HFF-Myc (cell line): ENCODE results near the gene GPNMB.

Experiments used
- DNase-seq: peaks from one replicate; pipeline ENCODE4 v3.0.0-alpha.2; 2011; ENCODE audit warnings: low read depth; ENCODE audit errors: extremely low read depth
- H3K4me3 ChIP-seq: replicated peaks from 2 replicates; pipeline ENCODE4 v1.5.1; 2011; ENCODE audit warnings: low read depth, mild to moderate bottlenecking, control low read depth, low read length
- TF ChIP-seq, protein P1 (sequence below): IDR thresholded peaks from 2 replicates; pipeline ENCODE4 v1.5.1; 2012; ENCODE audit warnings: mild to moderate bottlenecking, low read depth, low read length, control low read depth; ENCODE audit errors: missing control alignments

Gene GPNMB

DNA sequence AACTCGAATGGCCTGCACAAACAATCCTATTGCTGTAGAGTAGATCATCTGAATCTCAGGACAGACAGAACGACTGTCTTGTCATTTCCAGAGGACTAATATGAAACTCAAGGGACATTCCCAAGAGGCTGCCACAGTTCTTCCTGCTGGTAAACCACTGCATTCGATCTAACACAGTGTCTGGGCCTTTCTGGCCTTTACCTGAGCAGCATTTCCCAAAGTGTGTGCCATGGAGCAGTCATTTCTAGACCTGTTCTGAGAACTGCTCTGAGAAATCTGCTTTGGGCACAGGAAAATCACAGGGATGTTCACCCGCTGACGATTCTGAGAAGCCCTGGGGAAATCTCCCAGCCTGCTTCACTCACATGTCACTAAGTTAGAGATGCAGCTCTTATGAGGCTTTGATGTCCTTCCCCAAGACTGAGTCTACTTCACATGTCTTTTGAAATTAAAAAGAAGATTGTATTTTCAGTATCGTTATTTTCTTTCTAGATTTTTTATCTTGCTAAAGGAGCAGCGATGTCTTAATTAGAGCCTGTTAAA is 18.4 kb downstream of the GPNMB start:
- H3K4me3 ChIP-seq, result no peak overlapping the region
- TF ChIP-seq, protein P1, sequence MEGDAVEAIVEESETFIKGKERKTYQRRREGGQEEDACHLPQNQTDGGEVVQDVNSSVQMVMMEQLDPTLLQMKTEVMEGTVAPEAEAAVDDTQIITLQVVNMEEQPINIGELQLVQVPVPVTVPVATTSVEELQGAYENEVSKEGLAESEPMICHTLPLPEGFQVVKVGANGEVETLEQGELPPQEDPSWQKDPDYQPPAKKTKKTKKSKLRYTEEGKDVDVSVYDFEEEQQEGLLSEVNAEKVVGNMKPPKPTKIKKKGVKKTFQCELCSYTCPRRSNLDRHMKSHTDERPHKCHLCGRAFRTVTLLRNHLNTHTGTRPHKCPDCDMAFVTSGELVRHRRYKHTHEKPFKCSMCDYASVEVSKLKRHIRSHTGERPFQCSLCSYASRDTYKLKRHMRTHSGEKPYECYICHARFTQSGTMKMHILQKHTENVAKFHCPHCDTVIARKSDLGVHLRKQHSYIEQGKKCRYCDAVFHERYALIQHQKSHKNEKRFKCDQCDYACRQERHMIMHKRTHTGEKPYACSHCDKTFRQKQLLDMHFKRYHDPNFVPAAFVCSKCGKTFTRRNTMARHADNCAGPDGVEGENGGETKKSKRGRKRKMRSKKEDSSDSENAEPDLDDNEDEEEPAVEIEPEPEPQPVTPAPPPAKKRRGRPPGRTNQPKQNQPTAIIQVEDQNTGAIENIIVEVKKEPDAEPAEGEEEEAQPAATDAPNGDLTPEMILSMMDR, result no peak
- DNase-seq, result no peak

DNA sequence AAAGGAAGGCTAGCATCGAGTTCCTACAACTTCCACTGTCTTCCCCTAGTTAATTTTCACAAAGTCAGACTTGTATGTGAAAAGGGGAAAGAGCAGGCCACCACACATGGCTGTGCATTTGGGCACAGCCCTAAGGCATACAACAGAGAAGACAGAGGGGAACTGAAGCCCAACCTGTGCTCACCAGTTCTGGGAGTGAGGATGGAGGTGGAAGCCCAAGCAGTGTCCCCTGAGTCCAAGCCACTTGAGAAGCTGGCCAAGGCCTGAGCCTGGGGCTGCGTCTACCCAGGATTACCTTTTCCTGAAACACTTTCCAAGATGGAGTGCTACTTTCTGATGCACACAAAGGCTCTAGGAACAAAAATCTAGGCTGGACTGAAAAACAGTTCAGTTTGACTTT is 20.3 kb downstream of the GPNMB start:
- TF ChIP-seq, protein P1, result no peak
- DNase-seq, result no peak
- no peak overlapping the region for H3K4me3 ChIP-seq

GRCh38 chr7:23267357-23267756 is 20.8 kb downstream of the GPNMB start:
- TF ChIP-seq, protein P1, result no peak
- DNase-seq, result no peak
- H3K4me3 ChIP-seq, result no peak overlapping the region

GRCh38 chr7:23268167-23268566 is 21.6 kb downstream of the GPNMB start:
- H3K4me3 ChIP-seq, result no peak overlapping the region
- no peak for DNase-seq
- TF ChIP-seq, protein P1, result no peak

GRCh38 chr7:23268746-23269145 is 22.2 kb downstream of the GPNMB start:
- DNase-seq, result no peak

DNA sequence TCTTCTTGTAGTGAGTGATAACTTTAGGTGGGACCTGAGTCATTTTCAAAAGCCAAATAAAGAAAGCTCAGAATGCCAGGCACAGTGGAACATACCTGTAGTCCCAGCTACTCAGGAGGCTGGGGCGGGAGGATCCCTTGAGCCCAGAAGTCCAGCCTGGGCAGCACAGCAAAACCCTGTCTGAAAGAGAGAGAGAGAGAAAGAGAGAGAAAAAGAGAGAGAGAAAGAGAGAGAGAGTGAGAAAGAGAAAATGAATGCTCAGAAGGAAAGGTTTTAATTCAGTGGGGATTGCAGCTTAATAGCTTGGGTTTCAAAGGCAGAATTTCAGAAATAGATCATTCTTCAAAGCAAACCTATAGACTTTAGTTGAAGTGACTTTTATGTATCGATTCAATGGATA is 25.7 kb downstream of the GPNMB start:
- no peak for DNase-seq
- no peak overlapping the region for H3K4me3 ChIP-seq
- TF ChIP-seq, protein P1, result no peak

More at GRCh38 chr7:23268746-23269145, 22.2 kb downstream of the GPNMB start:
- TF ChIP-seq, protein P1, result no peak
- no peak overlapping the region for H3K4me3 ChIP-seq

DNA sequence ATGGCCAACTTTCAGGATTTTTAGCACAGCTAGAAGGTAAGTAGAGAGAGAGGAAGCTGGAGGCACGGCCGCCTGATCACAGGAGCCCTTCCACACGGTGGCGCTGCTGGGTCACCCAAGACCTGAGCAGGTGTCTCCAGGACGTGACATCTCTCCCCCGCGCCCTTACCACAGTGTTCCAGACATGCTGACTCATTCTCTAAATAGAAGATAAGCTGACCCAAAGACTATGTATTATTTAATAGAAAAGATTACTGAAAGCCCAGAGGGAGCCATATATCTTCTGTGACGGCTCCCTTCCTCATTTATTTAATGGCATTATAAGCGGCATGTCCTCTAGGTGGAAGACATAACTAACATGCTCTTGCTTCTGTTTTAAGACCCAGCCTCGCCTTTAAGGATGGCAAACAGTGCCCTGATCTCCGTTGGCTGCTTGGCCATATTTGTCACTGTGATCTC is 26.6 kb downstream of the GPNMB start:
- no peak overlapping the region for H3K4me3 ChIP-seq
- TF ChIP-seq, protein P1, result peak; percentile 92
- peak; percentile 73 for DNase-seq
